ENCODE results near the gene HAGHL. TPM values are rescaled to one million over a fixed set of nuclear protein-coding genes. Genes with fewer than 3 reads are reported as not detected.

The HAGHL gene
- total and polyA plus RNA-seq, 4 donors = 0.25 to 1.1 (median 0.49) TPM

- no peak for TF ChIP-seq CTCF (IDR thresholded peaks at IDR 0.05; ENCODE audit: low read depth, low read length, missing input control)
Measured at GRCh38 chr16:732332-732731, 5.4 kb downstream of the HAGHL start (continued).

GRCh38 chr16:732936-733335, 6.0 kb downstream of the HAGHL start:
- Histone ChIP-seq H3K27me3 (ENCODE audit: control insufficient read depth in 4 of 4, insufficient read depth in 4 of 4, low read length in 3 of 4) (no peaks in the 10 kb centered on the region), H3K9ac (ENCODE audit: low read depth in 1 of 2, low read length in 2 of 2) (no peak overlapping the region), H3K4me1 (ENCODE audit: control insufficient read depth in 4 of 4, insufficient read depth in 4 of 4, low read length in 3 of 4) (peaks cover 0 to 6% (median 4%) of the 10 kb centered on the region in 4 donors), H3K36me3 (ENCODE audit: control insufficient read depth in 4 of 4, insufficient read depth in 3 of 4, low read depth in 1 of 4, low read length in 3 of 4) (peaks cover 12 to 56% (median 14%) of the 10 kb centered on the region in 4 donors), H3K27ac (ENCODE audit: low read depth in 1 of 2, low read length in 2 of 2) (no peak overlapping the region), H3K4me3 (ENCODE audit: low read depth in 1 of 3, low read length in 3 of 3) (no peak overlapping the region), H3K9me3 (ENCODE audit: control insufficient read depth in 4 of 4, low read length in 3 of 4) (no peaks in the 10 kb centered on the region)
- no peak for DNase-seq (ENCODE audit: low spot score)
- TF ChIP-seq REST (IDR thresholded peaks at IDR 0.05) (no peak), RXRA (IDR thresholded peaks at IDR 0.05) (no peak), GABPA (IDR thresholded peaks at IDR 0.05 in 1 of 2, conservative IDR thresholded peaks at IDR 0.05 in 1 of 2) (no peak), YY1 (IDR thresholded peaks at IDR 0.05) (no peak), SP1 (IDR thresholded peaks at IDR 0.05) (no peak), FOXA2 (IDR thresholded peaks at IDR 0.05) (no peak)
- 94% methylated on average over 13 of the region's 13 CpGs for WGBS

GRCh38 chr16:733382-734207, 6.7 kb downstream of the HAGHL start:
- Histone ChIP-seq H3K36me3 (ENCODE audit: control insufficient read depth in 4 of 4, insufficient read depth in 3 of 4, low read depth in 1 of 4, low read length in 3 of 4) (peaks cover 12 to 56% (median 14%) of the 10 kb centered on the region in 4 donors), H3K4me3 (ENCODE audit: low read depth in 1 of 3, low read length in 3 of 3) (no peak overlapping the region), H3K9me3 (ENCODE audit: control insufficient read depth in 4 of 4, low read length in 3 of 4) (no peaks in the 10 kb centered on the region), H3K9ac (ENCODE audit: low read depth in 1 of 2, low read length in 2 of 2) (no peak overlapping the region), H3K27ac (ENCODE audit: low read depth in 1 of 2, low read length in 2 of 2) (no peak overlapping the region), H3K4me1 (ENCODE audit: control insufficient read depth in 4 of 4, insufficient read depth in 4 of 4, low read length in 3 of 4) (peaks cover 0 to 1% (median under 1%) of the 10 kb centered on the region in 4 donors), H3K27me3 (ENCODE audit: control insufficient read depth in 4 of 4, insufficient read depth in 4 of 4, low read length in 3 of 4) (no peaks in the 10 kb centered on the region)
- no peak for DNase-seq (ENCODE audit: low spot score)
- TF ChIP-seq MAX (IDR thresholded peaks at IDR 0.05) (no peak), NR2F2 (IDR thresholded peaks at IDR 0.05) (no peak), ZBTB33 (IDR thresholded peaks at IDR 0.05) (no peak), RXRA (IDR thresholded peaks at IDR 0.05) (no peak), ATF3 (IDR thresholded peaks at IDR 0.05) (no peak), RAD21 (IDR thresholded peaks at IDR 0.05) (no peak), TAF1 (conservative IDR thresholded peaks at IDR 0.05) (no peak), EGR1 (IDR thresholded peaks at IDR 0.05; ENCODE audit: low read depth in 2 of 2) (no peak), SP1 (IDR thresholded peaks at IDR 0.05) (no peak), CTCF (IDR thresholded peaks at IDR 0.05; ENCODE audit: low read depth, low read length, missing input control) (no peak), JUND (IDR thresholded peaks at IDR 0.05) (no peak), GABPA (IDR thresholded peaks at IDR 0.05 in 1 of 2, conservative IDR thresholded peaks at IDR 0.05 in 1 of 2) (no peak), YY1 (IDR thresholded peaks at IDR 0.05) (no peak), FOXA2 (IDR thresholded peaks at IDR 0.05) (no peak), HNF4A (conservative IDR thresholded peaks at IDR 0.05) (no peak)
- WGBS = 91% methylated on average over 34 of the region's 34 CpGs

Data from liver (tissue), 9 donors.